Left ventricle myocardium superior (tissue), 1 donor: Measurements from ENCODE around the gene ACAT2. TPM values are rescaled to one million over a fixed set of nuclear protein-coding genes. Genes with fewer than 3 reads are reported as not detected.
"Not testable (repeated sequence)": the region's sequence is repeated elsewhere in the genome, so short reads cannot be mapped to it uniquely, and the experiment has no call there.

ENCODE experiments used
- ATAC-seq: fragments of 200-7000 bp; cut with Tn5 transposase; one replicate; pipeline ENCODE4 v1.9.1; 2020; ENCODE audit warnings: mild to moderate bottlenecking, moderate library complexity
- DNase-seq: peaks from one replicate; pipeline ENCODE4 v3.0.0-alpha.2; 2020
- intact Hi-C: fragments of 100-400 bp; cut with micrococcal nuclease; formaldehyde crosslinking; loops from one replicate; pipeline ENCODE4 v1.11.0; 2022
- total RNA-seq: library from RNA; stranded (reverse); fragmentation: NEBNext Ultra II Directional; extraction: Animal tissue kit (Norgen Biotek cat#: 25700); gene quantifications from one replicate; pipeline ENCODE4 v1.2.1, GENCODE V29; 2021
- donor health status: DM: no; HTN: yes; CAD: no; lungs with severe emphysema.

The ACAT2 gene
- total RNA-seq, 1 donor from 2014 or later, result 4.0 TPM

- DNase-seq (no peak), ATAC-seq (no peak)
- intact Hi-C loops, result no loop called here
Observed at GRCh38 chr6:159728531-159728964, 33.3 kb upstream of the ACAT2 start.

GRCh38 chr6:159729598-159730331, 32.1 kb upstream of the ACAT2 start:
- ATAC-seq (no peak), DNase-seq (no peak)
- intact Hi-C loops, result no loop called here

GRCh38 chr6:159730332-159730676, 31.5 kb upstream of the ACAT2 start:
- no peak for DNase-seq
- intact Hi-C loops, result no loop called here

GRCh38 chr6:159732550-159732949, 29.3 kb upstream of the ACAT2 start:
- intact Hi-C loops, DNase-seq, ATAC-seq: not testable (repeated sequence)

More at GRCh38 chr6:159730332-159730676, 31.5 kb upstream of the ACAT2 start:
- ATAC-seq, result no peak

GRCh38 chr6:159733395-159733794, 28.4 kb upstream of the ACAT2 start:
- intact Hi-C loops, ATAC-seq, DNase-seq: not testable (repeated sequence)

- DNase-seq (no peak), ATAC-seq (no peak)
- intact Hi-C loops, result no loop called here
Observed at GRCh38 chr6:159736908-159737307, 24.9 kb upstream of the ACAT2 start.

- DNase-seq (no peak), ATAC-seq (no peak)
- intact Hi-C loops, result no loop called here
Observed at GRCh38 chr6:159739341-159739740, 22.5 kb upstream of the ACAT2 start.

- ATAC-seq (no peak), DNase-seq (no peak)
- intact Hi-C loops, result no loop called here
Observed at GRCh38 chr6:159742165-159742564, 19.7 kb upstream of the ACAT2 start.

GRCh38 chr6:159745081-159745480, 16.8 kb upstream of the ACAT2 start:
- intact Hi-C loops, result no loop called here
- ATAC-seq (no peak), DNase-seq (no peak)

GRCh38 chr6:159746759-159747158, 15.1 kb upstream of the ACAT2 start:
- DNase-seq (no peak), ATAC-seq (peak; percentile 88)
- intact Hi-C loops, result no loop called here

GRCh38 chr6:159748127-159748526, 13.7 kb upstream of the ACAT2 start:
- DNase-seq, intact Hi-C loops, ATAC-seq: not testable (repeated sequence)

- intact Hi-C loops, result no loop called here
- no peak for DNase-seq
- no peak for ATAC-seq
Observed at GRCh38 chr6:159751448-159751847, 10.4 kb upstream of the ACAT2 start.

GRCh38 chr6:159753081-159753872, 8.6 kb upstream of the ACAT2 start:
- ATAC-seq, result no peak
- intact Hi-C loops, result no loop called here
- no peak for DNase-seq

GRCh38 chr6:159754401-159754800, 7.4 kb upstream of the ACAT2 start:
- intact Hi-C loops, result no loop called here
- ATAC-seq (no peak), DNase-seq (no peak)

GRCh38 chr6:159754959-159755914, 6.6 kb upstream of the ACAT2 start:
- ATAC-seq, result peak; percentile 59
- intact Hi-C loops, result no loop called here
- DNase-seq, result no peak

- no peak for ATAC-seq
- no peak for DNase-seq
- intact Hi-C loops, result no loop called here
Observed at GRCh38 chr6:159756508-159756907, 5.3 kb upstream of the ACAT2 start.

GRCh38 chr6:159758031-159759001, 3.5 kb upstream of the ACAT2 start:
- ATAC-seq, result no peak
- intact Hi-C loops, result no loop called here
- DNase-seq, result no peak

- ATAC-seq, result no peak
- no peak for DNase-seq
- intact Hi-C loops, result no loop called here
Observed at GRCh38 chr6:159759645-159760044, 2.2 kb upstream of the ACAT2 start.
